A673 (cell line): Measurements from ENCODE around the gene PPP1CC. TPM values are rescaled to one million over a fixed set of nuclear protein-coding genes. Genes with fewer than 3 reads are reported as not detected.

Experiments
- BruUV-seq: library from RNA; stranded (reverse); fragments of 400-500 nt; replicated peaks from 2 replicates; lab custom pipeline; 2021; lab: Mats Ljungman, UMichigan
- CTCF ChIA-PET: fragments of 300-600 bp; sonication (Branson Sonifier 250); formaldehyde crosslinking; loops from one replicate; lab custom pipeline; 2022; ENCODE audit warnings: antibody characterized with exemption; lab: Charles Lee
- POLR2A ChIA-PET: fragments of 300-600 bp; sonication (Branson Sonifier 250); formaldehyde crosslinking; loops from one replicate; lab custom pipeline; 2022; ENCODE audit warnings: antibody characterized with exemption; ENCODE audit not compliant: low non-redundant PET; lab: Charles Lee
- DNase-seq: peaks from one replicate; pipeline ENCODE4 v3.0.0-alpha.2; 2015; ENCODE audit warnings: low spot score
- H3K27ac ChIP-seq: fragments of 200-600 bp; sonication (generic); 2 replicates; pipeline ENCODE4 v1.5.1; 2016; ENCODE audit warnings: mixed run types, low read depth, mild to moderate bottlenecking, mixed read lengths, antibody characterized with exemption, low read length; ENCODE audit not compliant: poor library complexity, severe bottlenecking
- H3K27me3 ChIP-seq: fragments of 200-600 bp; sonication (generic); replicated peaks from 2 replicates; pipeline ENCODE4 v1.6.1; 2017; ENCODE audit warnings: mixed run types, low read depth, mild to moderate bottlenecking, mixed read lengths, antibody characterized with exemption, low read length; ENCODE audit not compliant: insufficient read depth, poor library complexity
- H3K36me3 ChIP-seq: fragments of 200-600 bp; sonication (generic); 2 replicates; pipeline ENCODE4 v1.6.1; 2016; ENCODE audit warnings: mixed run types, mild to moderate bottlenecking, mixed read lengths, antibody characterized with exemption, low read length; ENCODE audit not compliant: insufficient read depth, poor library complexity, severe bottlenecking
- H3K4me1 ChIP-seq: fragments of 200-600 bp; sonication (generic); 2 replicates; pipeline ENCODE4 v1.6.1; 2017; ENCODE audit warnings: mixed run types, mild to moderate bottlenecking, mixed read lengths, antibody characterized with exemption, low read length; ENCODE audit not compliant: insufficient read depth, poor library complexity, severe bottlenecking
- H3K4me3 ChIP-seq: fragments of 200-600 bp; sonication (generic); 2 replicates; pipeline ENCODE4 v1.5.1; 2016; ENCODE audit warnings: low read depth, mixed run types, mild to moderate bottlenecking, mixed read lengths, low read length; ENCODE audit not compliant: poor library complexity, severe bottlenecking
- H3K9me3 ChIP-seq: fragments of 200-600 bp; sonication (generic); 2 replicates; pipeline ENCODE4 v1.6.1; 2016; ENCODE audit warnings: mixed run types, low read depth, mild to moderate bottlenecking, mixed read lengths, antibody characterized with exemption, low read length; ENCODE audit not compliant: poor library complexity, severe bottlenecking
- EZH2 ChIP-seq: fragments of 200-600 bp; sonication (generic); IDR thresholded peaks from 2 replicates; pipeline ENCODE4 v1.6.1; 2017; ENCODE audit warnings: borderline replicate concordance, low read depth, mild to moderate bottlenecking, mixed read lengths, antibody characterized with exemption, low read length; ENCODE audit not compliant: poor library complexity, severe bottlenecking
- intact Hi-C: fragments of 100-400 bp; cut with micrococcal nuclease; formaldehyde crosslinking; loops from one replicate; pipeline ENCODE4 v1.10.0; 2022; ENCODE audit not compliant: unreplicated experiment
- total RNA-seq: library from RNA; stranded (reverse); gene quantifications from 2 replicates; pipeline ENCODE4 v1.2.3, GENCODE V29; 2021
- TF ChIP-seq, protein P1 (sequence below): fragments of 300-800, 200-600 bp; sonication (generic); conservative IDR thresholded peaks from 2 replicates; pipeline ENCODE4 v1.5.1; 2017; ENCODE audit warnings: low read depth, mild to moderate bottlenecking, antibody characterized with exemption, low read length, moderate library complexity, mixed read lengths

The PPP1CC gene
- total RNA-seq, 1 experiment from 2014 or later = 268 TPM

GRCh38 chr12:110754101-110754793 is 11.6 kb upstream of the PPP1CC start:
- no TSS peak for BruUV-seq
- Histone ChIP-seq H3K36me3 (no peaks in the 10 kb centered on the region), H3K27me3 (no peaks in the 10 kb centered on the region), H3K4me1 (no peaks in the 10 kb centered on the region), H3K9me3 (no peaks in the 10 kb centered on the region), H3K27ac (no peak overlapping the region), H3K4me3 (no peak overlapping the region)
- POLR2A ChIA-PET = no interaction called here
- intact Hi-C loops = no loop called here
- CTCF ChIA-PET = no interaction called here
- TF ChIP-seq EZH2 = no peak
- TF ChIP-seq, protein P1, sequence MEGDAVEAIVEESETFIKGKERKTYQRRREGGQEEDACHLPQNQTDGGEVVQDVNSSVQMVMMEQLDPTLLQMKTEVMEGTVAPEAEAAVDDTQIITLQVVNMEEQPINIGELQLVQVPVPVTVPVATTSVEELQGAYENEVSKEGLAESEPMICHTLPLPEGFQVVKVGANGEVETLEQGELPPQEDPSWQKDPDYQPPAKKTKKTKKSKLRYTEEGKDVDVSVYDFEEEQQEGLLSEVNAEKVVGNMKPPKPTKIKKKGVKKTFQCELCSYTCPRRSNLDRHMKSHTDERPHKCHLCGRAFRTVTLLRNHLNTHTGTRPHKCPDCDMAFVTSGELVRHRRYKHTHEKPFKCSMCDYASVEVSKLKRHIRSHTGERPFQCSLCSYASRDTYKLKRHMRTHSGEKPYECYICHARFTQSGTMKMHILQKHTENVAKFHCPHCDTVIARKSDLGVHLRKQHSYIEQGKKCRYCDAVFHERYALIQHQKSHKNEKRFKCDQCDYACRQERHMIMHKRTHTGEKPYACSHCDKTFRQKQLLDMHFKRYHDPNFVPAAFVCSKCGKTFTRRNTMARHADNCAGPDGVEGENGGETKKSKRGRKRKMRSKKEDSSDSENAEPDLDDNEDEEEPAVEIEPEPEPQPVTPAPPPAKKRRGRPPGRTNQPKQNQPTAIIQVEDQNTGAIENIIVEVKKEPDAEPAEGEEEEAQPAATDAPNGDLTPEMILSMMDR = no peak
- no peak for DNase-seq

GRCh38 chr12:110750784-110751461 is 8.2 kb upstream of the PPP1CC start:
- BruUV-seq = no TSS peak
- ChIA-PET POLR2A (no interaction called here), CTCF (no interaction called here)
- H3K27me3 ChIP-seq = no peaks in the 10 kb centered on the region
- intact Hi-C loops = no loop called here
- no peak for TF ChIP-seq EZH2
- TF ChIP-seq, protein P1 = no peak
- no peaks in the 10 kb centered on the region for H3K36me3 ChIP-seq
- no peak overlapping the region for H3K27ac ChIP-seq
- DNase-seq = no peak
- H3K4me3 ChIP-seq = no peak overlapping the region
- H3K9me3 ChIP-seq = no peaks in the 10 kb centered on the region
- no peaks in the 10 kb centered on the region for H3K4me1 ChIP-seq

GRCh38 chr12:110746550-110746949 is 3.9 kb upstream of the PPP1CC start:
- Histone ChIP-seq H3K27me3 (no peaks in the 10 kb centered on the region), H3K9me3 (no peaks in the 10 kb centered on the region), H3K4me3 (no peak overlapping the region), H3K4me1 (peaks cover 16% of the 10 kb centered on the region), H3K36me3 (no peaks in the 10 kb centered on the region), H3K27ac (no peak overlapping the region)
- DNase-seq = no peak
- intact Hi-C loops = no loop called here
- no TSS peak for BruUV-seq
- CTCF ChIA-PET = interaction anchor here (0.6 kb wide), 1 partner anchor 82 kb away, joined by 3 read pairs; no protein-coding TSS in a partner anchor
- TF ChIP-seq, protein P1 = no peak
- TF ChIP-seq EZH2 = no peak
- POLR2A ChIA-PET = no interaction called here
